Measurements from ENCODE around the gene GABRE. TPM values are rescaled to one million over a fixed set of nuclear protein-coding genes. Genes with fewer than 3 reads are reported as not detected.

The GABRE gene
- total and polyA plus RNA-seq, 2 donors (not counting 3 experiments of a cell fraction or from before 2014, with no cell fraction given), result 6.1 to 33.4 TPM

GRCh38 chrX:151994476-151994875 lies 20.0 kb upstream of the GABRE start:
- no peak overlapping the region for H3K27ac ChIP-seq (ENCODE audit: insufficient read depth, low read depth, low read length)
- FAIRE-seq (no peak), DNase-seq (ENCODE audit: low read depth, low spot score) (no peak)
- no peaks in the 10 kb centered on the region for H3K36me3 ChIP-seq (ENCODE audit: control insufficient read depth in 2 of 2, extremely low read depth in 1 of 2, insufficient read depth in 2 of 2, low read length in 2 of 2)
- no peak overlapping the region for H3K9ac ChIP-seq (replicated peaks; ENCODE audit: extremely low read depth, insufficient read depth, low read length)
- no peaks in the 10 kb centered on the region for H3K9me3 ChIP-seq (replicated peaks; ENCODE audit: control insufficient read depth, insufficient read depth, low read length)
- no TSS peak for BruUV-seq (replicated peaks)
- ChIA-PET POLR2A (no interaction called here), CTCF (no interaction called here)
- no peaks in the 10 kb centered on the region for H3K4me1 ChIP-seq (ENCODE audit: control insufficient read depth, extremely low read depth, insufficient read depth, low read length)
- dilution Hi-C loops (cut with MboI; ENCODE audit: extremely low pct_ligation_motif_present, low sequenced_read_pairs) (no loop called here), intact Hi-C loops (cut with micrococcal nuclease) (no loop called here)
- TF ChIP-seq FOS (IDR thresholded peaks at IDR 0.05; ENCODE audit: borderline replicate concordance, insufficient read depth, low read length) (no peak), JUN (IDR thresholded peaks at IDR 0.05; ENCODE audit: borderline replicate concordance, insufficient read depth, insufficient read length, low read depth) (no peak), POLR2AphosphoS5 (IDR thresholded peaks at IDR 0.05; ENCODE audit: insufficient read depth, low read depth, low read length) (no peak), GATA2 (IDR thresholded peaks at IDR 0.05; ENCODE audit: insufficient read depth, insufficient read length, low read depth, low read length) (no peak), MYC (IDR thresholded peaks at IDR 0.05; ENCODE audit: low read depth, low read length) (no peak), EZH2 (IDR thresholded peaks at IDR 0.05; ENCODE audit: borderline replicate concordance, low read depth, low read length, severe bottlenecking) (no peak), POLR2A (IDR thresholded peaks at IDR 0.05; ENCODE audit: low read depth, low read length) (no peak), MAX (IDR thresholded peaks at IDR 0.05; ENCODE audit: insufficient read depth, insufficient read length) (no peak), CTCF (IDR thresholded peaks at IDR 0.05; ENCODE audit: extremely low read depth in 1 of 2, insufficient read depth in 1 of 2, low read depth in 1 of 2, low read length in 2 of 2) (no peak)
- no peaks in the 10 kb centered on the region for H3K27me3 ChIP-seq (ENCODE audit: control insufficient read depth in 2 of 2, insufficient read depth in 2 of 2, low read length in 2 of 2)
- no peak overlapping the region for H2AFZ ChIP-seq (ENCODE audit: low read depth, low read length)
- no peaks in the 10 kb centered on the region for H3K79me2 ChIP-seq (ENCODE audit: control insufficient read depth, insufficient read depth, low read length)
- H3K4me3 ChIP-seq (replicated peaks in 1 of 3; ENCODE audit: insufficient read depth in 1 of 3, low read depth in 1 of 3, low read length in 3 of 3), result no peak overlapping the region
- H4K20me1 ChIP-seq (replicated peaks; ENCODE audit: control insufficient read depth, extremely low read depth, insufficient read depth, low read length), result no peaks in the 10 kb centered on the region
- H3K9me1 ChIP-seq (replicated peaks; ENCODE audit: control insufficient read depth, extremely low read depth, insufficient read depth, low read length), result no peaks in the 10 kb centered on the region
- no peak overlapping the region for H3K4me2 ChIP-seq (ENCODE audit: insufficient read depth, low read length)
